Type B pancreatic cell (in vitro differentiated cells): Measurements from ENCODE around the gene DNASE2B. TPM values are rescaled to one million over a fixed set of nuclear protein-coding genes. Genes with fewer than 3 reads are reported as not detected.

ENCODE experiments used
- DNase-seq: peaks from one replicate; pipeline ENCODE4 v3.0.0; 2021; ENCODE audit warnings: mixed read lengths; ENCODE audit not compliant: unreplicated experiment; ENCODE audit errors: extremely low spot score
- H3K27ac Mint-ChIP-seq: 2 replicates; pipeline ENCODE4 v1.8.0; 2021; ENCODE audit warnings: mild to moderate bottlenecking, mixed read lengths
- H3K27me3 Mint-ChIP-seq: 2 replicates; pipeline ENCODE4 v1.8.0; 2021; ENCODE audit warnings: mixed read lengths
- H3K36me3 Mint-ChIP-seq: 2 replicates; pipeline ENCODE4 v1.8.0; 2021; ENCODE audit warnings: mixed read lengths
- H3K4me1 Mint-ChIP-seq: one replicate; pipeline ENCODE4 v1.8.0; 2021; ENCODE audit warnings: mixed read lengths; ENCODE audit not compliant: unreplicated experiment
- H3K4me3 Mint-ChIP-seq: 2 replicates; pipeline ENCODE4 v1.8.0; 2021; ENCODE audit warnings: mild to moderate bottlenecking, mixed read lengths
- H3K9me3 Mint-ChIP-seq: 2 replicates; pipeline ENCODE4 v1.8.0; 2021; ENCODE audit warnings: mixed read lengths
- CTCF ChIP-seq: fragments of 200-600 bp; sonication (generic); conservative IDR thresholded peaks from 2 replicates; pipeline ENCODE4 v1.5.0; 2021; ENCODE audit warnings: antibody characterized with exemption, mild to moderate bottlenecking
- total RNA-seq: library from RNA; stranded (reverse); gene quantifications from 2 replicates; pipeline ENCODE4 v1.2.1, GENCODE V29; 2021; ENCODE audit warnings: low replicate concordance

The DNASE2B gene
- total RNA-seq, 1 donor from 2014 or later: not detected

GRCh38 chr1:84363019-84363418, 35.3 kb upstream of the DNASE2B start:
- no peaks in the 10 kb centered on the region for H3K36me3 Mint-ChIP-seq
- no peak overlapping the region for H3K4me3 Mint-ChIP-seq
- no peak overlapping the region for H3K27ac Mint-ChIP-seq
- no peak for TF ChIP-seq CTCF
- H3K4me1 Mint-ChIP-seq: peaks cover 8% of the 10 kb centered on the region
- DNase-seq: no peak
- no peaks in the 10 kb centered on the region for H3K27me3 Mint-ChIP-seq
- H3K9me3 Mint-ChIP-seq: peaks cover 5% of the 10 kb centered on the region

GRCh38 chr1:84363622-84364021, 34.7 kb upstream of the DNASE2B start:
- Mint-ChIP-seq H3K27me3 (no peaks in the 10 kb centered on the region), H3K9me3 (peaks cover 6% of the 10 kb centered on the region), H3K36me3 (no peaks in the 10 kb centered on the region), H3K4me1 (peaks cover 8% of the 10 kb centered on the region), H3K4me3 (no peak overlapping the region), H3K27ac (no peak overlapping the region)
- DNase-seq: no peak
- no peak for TF ChIP-seq CTCF

- Mint-ChIP-seq H3K9me3 (peaks cover 6% of the 10 kb centered on the region), H3K27ac (no peak overlapping the region), H3K4me3 (no peak overlapping the region), H3K27me3 (no peaks in the 10 kb centered on the region), H3K4me1 (peaks cover 10% of the 10 kb centered on the region), H3K36me3 (no peaks in the 10 kb centered on the region)
- no peak for TF ChIP-seq CTCF
- no peak for DNase-seq
Measured at GRCh38 chr1:84365225-84366221, 32.8 kb upstream of the DNASE2B start.

GRCh38 chr1:84366786-84367185, 31.5 kb upstream of the DNASE2B start:
- DNase-seq: no peak
- H3K27me3 Mint-ChIP-seq: no peaks in the 10 kb centered on the region

GRCh38 chr1:84367219-84367618, 31.1 kb upstream of the DNASE2B start:
- Mint-ChIP-seq H3K4me3 (no peak overlapping the region), H3K4me1 (peaks cover 12% of the 10 kb centered on the region), H3K27ac (no peak overlapping the region), H3K36me3 (no peaks in the 10 kb centered on the region), H3K9me3 (peaks cover 6% of the 10 kb centered on the region), H3K27me3 (no peaks in the 10 kb centered on the region)
- DNase-seq: no peak
- no peak for TF ChIP-seq CTCF

More at GRCh38 chr1:84366786-84367185, 31.5 kb upstream of the DNASE2B start:
- H3K4me1 Mint-ChIP-seq: peaks cover 12% of the 10 kb centered on the region
- no peak overlapping the region for H3K27ac Mint-ChIP-seq
- no peak for TF ChIP-seq CTCF
- no peak overlapping the region for H3K4me3 Mint-ChIP-seq
- H3K36me3 Mint-ChIP-seq: no peaks in the 10 kb centered on the region
- H3K9me3 Mint-ChIP-seq: peaks cover 6% of the 10 kb centered on the region
